ENCODE data around the gene SLC37A4. TPM values are rescaled to one million over a fixed set of nuclear protein-coding genes. Genes with fewer than 3 reads are reported as not detected.

Gene SLC37A4
- total and polyA plus RNA-seq, 2 of the 13 experiments (the other 11 are each of a cell fraction or from before 2014, with no cell fraction given) = 43.0 to 56.1 TPM

GRCh38 chr11:119015054-119015611 lies 15.5 kb downstream of the SLC37A4 start:
- Histone ChIP-seq H4K20me1 (ENCODE audit: insufficient read depth, low read length) (peaks cover 17% of the 10 kb centered on the region), H3K4me1 (ENCODE audit: insufficient read depth, low read length) (peaks cover 28% of the 10 kb centered on the region), H3K4me3 (replicated peaks in 1 of 3; ENCODE audit: insufficient read depth in 1 of 3, low read depth in 2 of 3, low read length in 3 of 3) (no peak overlapping the region), H3K9ac (ENCODE audit: insufficient read depth, low read depth, low read length) (no peak overlapping the region), H3K27me3 (ENCODE audit: control insufficient read depth in 1 of 2, insufficient read depth in 2 of 2, low read length in 2 of 2) (peaks cover 0 to 4% of the 10 kb centered on the region in 2 experiments; a peak in 2 of 5 replicates), H3K79me2 (ENCODE audit: insufficient read depth, low read length) (peaks cover 42% of the 10 kb centered on the region), H2AFZ (ENCODE audit: low read length) (no peak overlapping the region), H3K36me3 (replicated peaks in 1 of 2; ENCODE audit: control insufficient read depth in 1 of 2, insufficient read depth in 2 of 2, low read length in 2 of 2) (peaks cover 7 to 46% of the 10 kb centered on the region in 2 experiments), H3K9me3 (ENCODE audit: low read length) (no peaks in the 10 kb centered on the region), H3K4me2 (ENCODE audit: low read depth, low read length) (no peak overlapping the region), H3K27ac (ENCODE audit: extremely low read length, insufficient read depth, low read length) (no peak overlapping the region)
- in situ Hi-C loops (cut with HindIII; ENCODE audit: extremely low pct_ligation_motif_present, low pct_unique_long_range_greater_than_20kb) (no loop called here), intact Hi-C loops (cut with micrococcal nuclease; ENCODE audit: unreplicated experiment) (no loop called here)
- FAIRE-seq = no peak
- ChIA-PET CTCF (ENCODE audit: low intra/inter-chr PET ratio, low total read pairs) (no interaction called here), POLR2A (interaction anchor here (1.0 to 6.9 kb wide), 8 partner anchors 8 to 80 kb away, joined by 3 to 66 read pairs (median 4); partner anchors contain the start of genes CENATAC, HMBS, SLC37A4 and VPS11)
- no peak for DNase-seq (ENCODE audit: low spot score)
- 56% methylated on average over 8 of the region's 8 CpGs for WGBS (ENCODE audit: low lambda C conversion rate)
- 0 out of 3 replicates have a peak, but pooled peaks have one; percentile 10 for ATAC-seq
- no TSS peak for BruUV-seq (replicated peaks)
- TF ChIP-seq AGO2 (optimal IDR thresholded peaks at IDR 0.05; ENCODE audit: low read depth, low read length) = peak; percentile 59
- TF ChIP-seq RBM22 (optimal IDR thresholded peaks at IDR 0.05; ENCODE audit: low read length) = peak; percentile 19
- peak; percentile 41 for TF ChIP-seq TEAD3 (CRISPR knock-in tag; optimal IDR thresholded peaks at IDR 0.05; ENCODE audit: borderline replicate concordance)
- peak; percentile 55; the same call in 1 of the 2 replicates for TF ChIP-seq POLR2G (IDR thresholded peaks at IDR 0.05; ENCODE audit: low read depth, low read length)
- peak; percentile 34 for TF ChIP-seq STAG1 (CRISPR knock-in tag; IDR thresholded peaks at IDR 0.05)
- peak; percentile 73 for TF ChIP-seq RBFOX2 (IDR thresholded peaks at IDR 0.05; ENCODE audit: low read depth, low read length)
- 0 out of 2 replicates have a peak, but pooled peaks have one; percentile 31 for TF ChIP-seq RAD21 (CRISPR knock-in tag; IDR thresholded peaks at IDR 0.05)
- TF ChIP-seq ZBTB33 (CRISPR knock-in tag; IDR thresholded peaks at IDR 0.05) = peak; percentile 98
- peak; percentile 59 for TF ChIP-seq CTCF (CRISPR knock-in tag; IDR thresholded peaks at IDR 0.05)
- no peak for TF ChIP-seq NFIB (CRISPR knock-in tag; IDR thresholded peaks at IDR 0.05; ENCODE audit: borderline replicate concordance)
- 0 out of 2 replicates have a peak, but pooled peaks have one; percentile 10 for TF ChIP-seq PATZ1 (CRISPR knock-in tag; IDR thresholded peaks at IDR 0.05)
- TF ChIP-seq TCF7L2 (IDR thresholded peaks at IDR 0.05; ENCODE audit: low read depth, low read length) = no peak
- peak in 1 of 2 experiments; percentile 16; a peak in 2 of 4 replicates for TF ChIP-seq POLR2A (IDR thresholded peaks at IDR 0.05; ENCODE audit: insufficient read depth in 1 of 2, low read depth in 2 of 2, low read length in 2 of 2)
- peak; percentile 60; the same call in 1 of the 2 replicates for TF ChIP-seq ZBTB38 (CRISPR knock-in tag; IDR thresholded peaks at IDR 0.05)
- peak; percentile 79 for TF ChIP-seq ZNF652 (CRISPR knock-in tag; IDR thresholded peaks at IDR 0.05; ENCODE audit: borderline replicate concordance, low read depth)
- peak; percentile 62 for TF ChIP-seq YY1 (IDR thresholded peaks at IDR 0.05; ENCODE audit: insufficient read depth, insufficient replicate concordance, low read depth, low read length)
- TF ChIP-seq HOXA3 (CRISPR knock-in tag; IDR thresholded peaks at IDR 0.05) = peak; percentile 52; the same call in 1 of the 2 replicates
- no peak for TF ChIP-seq RARG (CRISPR knock-in tag; IDR thresholded peaks at IDR 0.05; ENCODE audit: low read depth)
- no peak for TF ChIP-seq CHD2 (IDR thresholded peaks at IDR 0.05; ENCODE audit: low read depth, low read length)
- TF ChIP-seq POLR2AphosphoS5 (IDR thresholded peaks at IDR 0.05; ENCODE audit: low read depth, low read length) = peak; percentile 7; the same call in 1 of the 2 replicates

Data from HepG2 (cell line).